ENCODE data around the gene NCF4. TPM values are rescaled to one million over a fixed set of nuclear protein-coding genes. Genes with fewer than 3 reads are reported as not detected.

Gene NCF4
- total RNA-seq, 1 donor: not detected

- TF ChIP-seq CTCF (IDR thresholded peaks at IDR 0.05; ENCODE audit: insufficient read depth, low read length): no peak
- no peak overlapping the region for H3K4me3 ChIP-seq (ENCODE audit: low read depth, low read length)
- no peak for DNase-seq (ENCODE audit: low read depth)
Observed at GRCh38 chr22:36863281-36863680, 2.5 kb downstream of the NCF4 start.

GRCh38 chr22:36863979-36864378 lies 3.2 kb downstream of the NCF4 start:
- no peak for TF ChIP-seq CTCF (IDR thresholded peaks at IDR 0.05; ENCODE audit: insufficient read depth, low read length)
- DNase-seq (ENCODE audit: low read depth): no peak
- no peak overlapping the region for H3K4me3 ChIP-seq (ENCODE audit: low read depth, low read length)

- DNase-seq (ENCODE audit: low read depth): no peak
- no peak overlapping the region for H3K4me3 ChIP-seq (ENCODE audit: low read depth, low read length)
- no peak for TF ChIP-seq CTCF (IDR thresholded peaks at IDR 0.05; ENCODE audit: insufficient read depth, low read length)
Observed at GRCh38 chr22:36864454-36865215, 3.8 kb downstream of the NCF4 start.

- no peak for DNase-seq (ENCODE audit: low read depth)
- no peak for TF ChIP-seq CTCF (IDR thresholded peaks at IDR 0.05; ENCODE audit: insufficient read depth, low read length)
- no peak overlapping the region for H3K4me3 ChIP-seq (ENCODE audit: low read depth, low read length)
Observed at GRCh38 chr22:36865346-36865745, 4.5 kb downstream of the NCF4 start.

- TF ChIP-seq CTCF (IDR thresholded peaks at IDR 0.05; ENCODE audit: insufficient read depth, low read length): no peak
- DNase-seq (ENCODE audit: low read depth): no peak
- H3K4me3 ChIP-seq (ENCODE audit: low read depth, low read length): no peak overlapping the region
Observed at GRCh38 chr22:36867695-36868094, 6.9 kb downstream of the NCF4 start.

- no peak for DNase-seq (ENCODE audit: low read depth)
- no peak for TF ChIP-seq CTCF (IDR thresholded peaks at IDR 0.05; ENCODE audit: insufficient read depth, low read length)
- no peak overlapping the region for H3K4me3 ChIP-seq (ENCODE audit: low read depth, low read length)
Observed at GRCh38 chr22:36868546-36869181, 7.9 kb downstream of the NCF4 start.

Data from fibroblast of the aortic adventitia (primary cell).